Peyer's patch (tissue), 4 donors: ENCODE results near the gene KCNMB3.

Experiments
- CTCF ChIP-seq, 6 experiments: fragments of 450-650 bp in 4 of 6; fragments of 200-600 bp in 2 of 6; sonication (generic) in 1 of 6; IDR thresholded peaks; one replicate each; pipeline ENCODE4 v1.5.1; 2017 to 2019; ENCODE audit warnings: antibody characterized with exemption in 6 of 6, mild to moderate bottlenecking in 3 of 6, moderate library complexity in 1 of 6
- POLR2A ChIP-seq, 2 donors: fragments of 450-650 bp; IDR thresholded peaks; one replicate each; pipeline ENCODE4 v1.5.1; 2017; ENCODE audit warnings: antibody characterized with exemption in 2 of 2, mild to moderate bottlenecking in 2 of 2, moderate library complexity in 2 of 2

GRCh38 chr3:179266701-179267211, 15.8 kb upstream of the KCNMB3 start:
- TF ChIP-seq CTCF (IDR thresholded peaks at IDR 0.05) (no peak), POLR2A (IDR thresholded peaks at IDR 0.05) (no peak)
